ENCODE data around the gene RASGEF1B. TPM values are rescaled to one million over a fixed set of nuclear protein-coding genes. Genes with fewer than 3 reads are reported as not detected.

Gene RASGEF1B
- total RNA-seq, 1 experiment from 2014 or later, result not detected

DNA sequence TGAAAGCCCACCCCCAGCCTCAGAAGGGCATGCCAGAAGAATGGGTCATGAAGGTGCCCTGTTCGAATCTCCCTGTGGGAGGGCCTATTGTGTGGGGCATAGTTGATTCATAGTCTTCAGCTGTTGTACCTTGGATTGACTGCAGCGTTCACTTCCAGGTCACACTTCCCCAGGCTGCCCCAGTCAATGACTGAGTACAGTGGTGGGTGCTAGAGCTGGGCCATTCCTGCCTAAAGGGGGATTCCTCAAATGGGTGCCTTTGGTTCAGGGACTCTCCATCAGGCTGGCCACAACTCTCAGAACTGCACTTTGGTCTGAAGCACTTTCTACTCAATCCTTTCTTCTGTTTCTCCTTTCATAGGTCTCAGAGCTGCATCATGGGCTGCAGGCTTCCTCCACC lies 35.0 kb upstream of the RASGEF1B start:
- H3K4me3 ChIP-seq, result no peak overlapping the region
- no peaks in the 10 kb centered on the region for H3K4me1 ChIP-seq (replicated peaks)
- no peak for DNase-seq (ENCODE audit: low read depth in 1 of 2, low spot score in 2 of 2)
- H3K27ac ChIP-seq, result no peak overlapping the region
- H3K9me3 ChIP-seq (replicated peaks), result no peaks in the 10 kb centered on the region
- 0 out of 2 replicates have a peak, but pooled peaks cover 2% of the 10 kb centered on the region for H3K27me3 ChIP-seq (replicated peaks)
- no peaks in the 10 kb centered on the region for H3K36me3 ChIP-seq

DNA sequence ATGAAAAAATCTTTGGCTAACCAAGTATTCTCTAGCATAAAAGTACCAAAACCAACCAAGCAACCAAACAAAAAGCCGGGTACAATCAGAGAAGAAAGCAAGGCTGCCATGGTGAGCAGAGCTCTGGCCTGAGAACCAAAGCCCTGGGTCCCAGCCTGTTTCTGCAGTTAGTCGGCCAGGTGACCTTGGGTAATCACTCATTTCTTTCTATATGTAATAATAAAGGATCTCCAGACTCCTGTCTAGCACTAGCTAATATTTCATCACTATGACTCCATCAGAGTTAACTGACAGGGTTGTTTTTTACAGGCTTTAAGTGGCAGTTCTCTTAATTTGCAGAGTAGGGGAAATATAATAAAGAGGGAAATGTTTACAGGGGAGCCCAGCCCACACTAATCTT lies 34.0 kb upstream of the RASGEF1B start:
- H3K9me3 ChIP-seq (replicated peaks), result no peaks in the 10 kb centered on the region
- no peaks in the 10 kb centered on the region for H3K4me1 ChIP-seq (replicated peaks)
- no peaks in the 10 kb centered on the region for H3K27me3 ChIP-seq (replicated peaks)
- H3K36me3 ChIP-seq, result no peaks in the 10 kb centered on the region
- no peak overlapping the region for H3K4me3 ChIP-seq
- DNase-seq (ENCODE audit: low read depth in 1 of 2, low spot score in 2 of 2), result no peak
- H3K27ac ChIP-seq, result no peak overlapping the region

GRCh38 chr4:81505004-81505598 lies 33.4 kb upstream of the RASGEF1B start:
- Histone ChIP-seq H3K27me3 (replicated peaks) (no peaks in the 10 kb centered on the region), H3K4me1 (replicated peaks) (no peaks in the 10 kb centered on the region), H3K36me3 (no peaks in the 10 kb centered on the region), H3K27ac (no peak overlapping the region), H3K9me3 (replicated peaks) (no peaks in the 10 kb centered on the region), H3K4me3 (no peak overlapping the region)
- no peak for DNase-seq (ENCODE audit: low read depth in 1 of 2, low spot score in 2 of 2)

- Histone ChIP-seq H3K4me3 (no peak overlapping the region), H3K4me1 (replicated peaks) (no peaks in the 10 kb centered on the region), H3K27me3 (replicated peaks) (no peaks in the 10 kb centered on the region), H3K27ac (no peak overlapping the region), H3K9me3 (replicated peaks) (no peaks in the 10 kb centered on the region), H3K36me3 (no peaks in the 10 kb centered on the region)
- DNase-seq (ENCODE audit: low read depth in 1 of 2, low spot score in 2 of 2), result no peak
Measured at GRCh38 chr4:81504112-81505003, 32.7 kb upstream of the RASGEF1B start.

GRCh38 chr4:81503586-81503985 lies 31.9 kb upstream of the RASGEF1B start:
- no peak for DNase-seq (ENCODE audit: low read depth in 1 of 2, low spot score in 2 of 2)
- no peaks in the 10 kb centered on the region; the same call in 1 of the 2 replicates for H3K27me3 ChIP-seq (replicated peaks)
- no peak overlapping the region for H3K27ac ChIP-seq
- no peaks in the 10 kb centered on the region for H3K4me1 ChIP-seq (replicated peaks)
- H3K36me3 ChIP-seq, result no peaks in the 10 kb centered on the region
- no peak overlapping the region for H3K4me3 ChIP-seq
- no peaks in the 10 kb centered on the region for H3K9me3 ChIP-seq (replicated peaks)

GRCh38 chr4:81502564-81502963 lies 30.9 kb upstream of the RASGEF1B start:
- H3K36me3 ChIP-seq, result no peaks in the 10 kb centered on the region
- H3K27ac ChIP-seq, result no peak overlapping the region
- H3K9me3 ChIP-seq (replicated peaks), result no peaks in the 10 kb centered on the region
- no peak overlapping the region for H3K4me3 ChIP-seq
- no peak for DNase-seq (ENCODE audit: low read depth in 1 of 2, low spot score in 2 of 2)
- no peaks in the 10 kb centered on the region; the same call in 1 of the 2 replicates for H3K27me3 ChIP-seq (replicated peaks)
- H3K4me1 ChIP-seq (replicated peaks), result no peaks in the 10 kb centered on the region

- no peaks in the 10 kb centered on the region for H3K9me3 ChIP-seq (replicated peaks)
- no peaks in the 10 kb centered on the region for H3K4me1 ChIP-seq (replicated peaks)
- no peak overlapping the region for H3K27ac ChIP-seq
- H3K36me3 ChIP-seq, result no peaks in the 10 kb centered on the region
- no peak for DNase-seq (ENCODE audit: low read depth in 1 of 2, low spot score in 2 of 2)
- no peak overlapping the region for H3K4me3 ChIP-seq
- no peaks in the 10 kb centered on the region; the same call in 1 of the 2 replicates for H3K27me3 ChIP-seq (replicated peaks)
Measured at GRCh38 chr4:81499840-81500239, 28.1 kb upstream of the RASGEF1B start.

GRCh38 chr4:81498551-81499099 lies 26.9 kb upstream of the RASGEF1B start:
- Histone ChIP-seq H3K9me3 (replicated peaks) (no peaks in the 10 kb centered on the region), H3K27me3 (replicated peaks) (no peaks in the 10 kb centered on the region; the same call in 1 of the 2 replicates), H3K4me1 (replicated peaks) (no peaks in the 10 kb centered on the region), H3K4me3 (no peak overlapping the region), H3K36me3 (no peaks in the 10 kb centered on the region), H3K27ac (no peak overlapping the region)
- no peak for DNase-seq (ENCODE audit: low read depth in 1 of 2, low spot score in 2 of 2)

DNA sequence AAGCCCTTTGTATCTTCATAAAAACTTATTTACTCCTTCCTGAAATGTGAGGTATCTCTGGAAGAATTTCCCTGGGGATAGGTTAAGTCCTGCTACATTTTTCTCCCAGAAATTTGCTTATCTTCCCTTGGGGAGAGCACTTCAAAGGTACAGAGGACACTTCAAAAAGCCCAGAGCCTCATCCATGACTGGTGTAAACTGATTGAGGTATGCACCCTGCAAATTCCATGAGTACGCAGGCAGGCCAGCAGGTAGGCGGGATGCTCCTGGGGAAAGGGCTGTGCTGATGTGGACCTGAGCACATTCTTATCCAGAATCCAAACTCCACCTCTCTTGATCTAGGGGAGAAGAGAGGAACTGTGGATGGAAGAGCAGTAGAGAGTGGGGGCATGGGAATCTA lies 26.3 kb upstream of the RASGEF1B start:
- no peaks in the 10 kb centered on the region; the same call in 1 of the 2 replicates for H3K27me3 ChIP-seq (replicated peaks)
- H3K9me3 ChIP-seq (replicated peaks), result no peaks in the 10 kb centered on the region

GRCh38 chr4:81495345-81495744 lies 23.6 kb upstream of the RASGEF1B start:
- Histone ChIP-seq H3K27ac (no peak overlapping the region), H3K4me3 (no peak overlapping the region), H3K27me3 (replicated peaks) (no peaks in the 10 kb centered on the region; the same call in 1 of the 2 replicates), H3K36me3 (no peaks in the 10 kb centered on the region), H3K9me3 (replicated peaks) (no peaks in the 10 kb centered on the region), H3K4me1 (replicated peaks) (no peaks in the 10 kb centered on the region)
- DNase-seq (ENCODE audit: low read depth in 1 of 2, low spot score in 2 of 2), result no peak

More for the DNA sequence above, 26.3 kb upstream of the RASGEF1B start:
- no peak overlapping the region for H3K27ac ChIP-seq
- H3K36me3 ChIP-seq, result no peaks in the 10 kb centered on the region
- H3K4me1 ChIP-seq (replicated peaks), result no peaks in the 10 kb centered on the region
- DNase-seq (ENCODE audit: low read depth in 1 of 2, low spot score in 2 of 2), result no peak
- no peak overlapping the region for H3K4me3 ChIP-seq

GRCh38 chr4:81494031-81494431 lies 22.3 kb upstream of the RASGEF1B start:
- no peaks in the 10 kb centered on the region for H3K4me1 ChIP-seq (replicated peaks)
- H3K9me3 ChIP-seq (replicated peaks), result no peaks in the 10 kb centered on the region
- H3K36me3 ChIP-seq, result no peaks in the 10 kb centered on the region
- no peak for DNase-seq (ENCODE audit: low read depth in 1 of 2, low spot score in 2 of 2)
- no peaks in the 10 kb centered on the region; the same call in 1 of the 2 replicates for H3K27me3 ChIP-seq (replicated peaks)
- no peak overlapping the region for H3K27ac ChIP-seq
- no peak overlapping the region for H3K4me3 ChIP-seq

DNA sequence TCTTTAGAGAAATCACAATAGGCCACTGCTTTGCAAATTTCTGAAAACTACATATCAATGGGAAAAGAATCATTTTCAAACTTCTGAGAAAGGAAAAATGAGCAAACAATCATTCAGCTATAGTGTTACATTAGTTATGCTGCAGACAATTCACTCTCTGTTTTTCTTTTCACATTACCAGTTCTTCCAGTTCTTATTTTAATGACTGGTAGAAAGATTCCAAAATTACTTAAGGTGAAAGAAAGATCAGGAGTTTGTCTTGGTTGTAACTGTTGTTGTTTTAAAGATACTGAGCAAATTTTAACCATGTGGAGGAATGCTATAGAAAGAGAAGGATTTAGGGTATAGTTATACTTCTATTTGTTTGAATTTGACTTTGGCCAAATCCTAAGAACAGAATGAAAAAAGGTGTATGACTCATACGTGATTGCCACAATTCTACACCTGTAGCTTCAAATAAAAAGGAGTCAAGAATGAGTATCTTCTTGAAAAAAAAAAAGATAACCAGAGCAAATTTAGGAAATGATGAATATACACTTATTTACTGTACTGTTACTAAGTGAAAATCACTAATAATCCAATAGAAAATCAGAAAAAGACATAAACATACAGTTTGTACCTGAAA lies 21.0 kb upstream of the RASGEF1B start:
- no peak overlapping the region for H3K4me3 ChIP-seq
- no peak overlapping the region for H3K27ac ChIP-seq
- H3K9me3 ChIP-seq (replicated peaks), result no peaks in the 10 kb centered on the region
- no peaks in the 10 kb centered on the region for H3K27me3 ChIP-seq (replicated peaks)
- H3K4me1 ChIP-seq (replicated peaks), result no peaks in the 10 kb centered on the region
- no peaks in the 10 kb centered on the region for H3K36me3 ChIP-seq
- no peak for DNase-seq (ENCODE audit: low read depth in 1 of 2, low spot score in 2 of 2)

GRCh38 chr4:81491943-81492342 lies 20.2 kb upstream of the RASGEF1B start:
- Histone ChIP-seq H3K4me3 (no peak overlapping the region), H3K27ac (no peak overlapping the region), H3K4me1 (replicated peaks) (no peaks in the 10 kb centered on the region), H3K27me3 (replicated peaks) (no peaks in the 10 kb centered on the region), H3K36me3 (no peaks in the 10 kb centered on the region), H3K9me3 (replicated peaks) (no peaks in the 10 kb centered on the region)
- DNase-seq (ENCODE audit: low read depth in 1 of 2, low spot score in 2 of 2), result no peak
